Fibroblast of mammary gland (primary cell): ENCODE measurements around the gene PTPDC1.
"Not testable (repeated sequence)": the region's sequence is repeated elsewhere in the genome, so short reads cannot be mapped to it uniquely, and the experiment has no call there.

Experiments used
- DNase-seq: peaks from one replicate; pipeline ENCODE4 v3.0.0-alpha.2; 2010; ENCODE audit warnings: low read depth
- H3K4me3 ChIP-seq: 2 replicates; pipeline ENCODE4 v1.5.1; 2011; ENCODE audit warnings: low read depth, mild to moderate bottlenecking, low read length, moderate library complexity; ENCODE audit not compliant: control insufficient read depth
- TF ChIP-seq, protein P1 (sequence below): conservative IDR thresholded peaks from 2 replicates; pipeline ENCODE4 v1.5.1; 2011; ENCODE audit warnings: low read depth, low read length, inconsistent platforms; ENCODE audit not compliant: control insufficient read depth, insufficient read depth

The PTPDC1 gene

DNA sequence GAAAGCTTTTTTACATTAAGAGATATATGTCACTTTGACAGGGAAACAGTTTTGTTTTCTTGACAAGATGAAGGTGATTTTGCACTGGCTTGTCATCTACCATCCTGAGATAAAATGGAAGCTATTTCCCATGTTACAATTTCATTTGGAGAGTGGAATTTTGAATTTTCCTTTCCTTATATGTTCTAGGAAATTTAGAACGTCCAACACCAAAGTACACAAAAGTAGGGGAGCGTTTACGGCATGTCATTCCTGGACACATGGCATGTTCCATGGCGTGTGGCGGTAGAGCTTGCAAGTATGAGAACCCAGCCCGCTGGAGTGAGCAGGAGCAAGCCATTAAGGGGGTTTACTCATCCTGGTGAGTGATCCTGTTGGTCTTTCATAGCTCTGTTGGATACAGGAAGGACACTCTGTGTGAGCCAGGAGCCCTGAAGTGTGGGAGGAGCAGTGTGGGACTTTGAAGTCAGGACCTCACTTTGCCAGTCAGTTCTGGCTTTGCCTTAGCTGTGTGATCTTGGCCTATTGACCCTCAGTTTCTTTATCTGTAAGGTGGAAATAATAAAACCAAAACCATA, 887 bp downstream of the PTPDC1 start:
- TF ChIP-seq, protein P1, sequence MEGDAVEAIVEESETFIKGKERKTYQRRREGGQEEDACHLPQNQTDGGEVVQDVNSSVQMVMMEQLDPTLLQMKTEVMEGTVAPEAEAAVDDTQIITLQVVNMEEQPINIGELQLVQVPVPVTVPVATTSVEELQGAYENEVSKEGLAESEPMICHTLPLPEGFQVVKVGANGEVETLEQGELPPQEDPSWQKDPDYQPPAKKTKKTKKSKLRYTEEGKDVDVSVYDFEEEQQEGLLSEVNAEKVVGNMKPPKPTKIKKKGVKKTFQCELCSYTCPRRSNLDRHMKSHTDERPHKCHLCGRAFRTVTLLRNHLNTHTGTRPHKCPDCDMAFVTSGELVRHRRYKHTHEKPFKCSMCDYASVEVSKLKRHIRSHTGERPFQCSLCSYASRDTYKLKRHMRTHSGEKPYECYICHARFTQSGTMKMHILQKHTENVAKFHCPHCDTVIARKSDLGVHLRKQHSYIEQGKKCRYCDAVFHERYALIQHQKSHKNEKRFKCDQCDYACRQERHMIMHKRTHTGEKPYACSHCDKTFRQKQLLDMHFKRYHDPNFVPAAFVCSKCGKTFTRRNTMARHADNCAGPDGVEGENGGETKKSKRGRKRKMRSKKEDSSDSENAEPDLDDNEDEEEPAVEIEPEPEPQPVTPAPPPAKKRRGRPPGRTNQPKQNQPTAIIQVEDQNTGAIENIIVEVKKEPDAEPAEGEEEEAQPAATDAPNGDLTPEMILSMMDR, result no peak
- DNase-seq, result peak; percentile 82
- H3K4me3 ChIP-seq, result no peak overlapping the region

DNA sequence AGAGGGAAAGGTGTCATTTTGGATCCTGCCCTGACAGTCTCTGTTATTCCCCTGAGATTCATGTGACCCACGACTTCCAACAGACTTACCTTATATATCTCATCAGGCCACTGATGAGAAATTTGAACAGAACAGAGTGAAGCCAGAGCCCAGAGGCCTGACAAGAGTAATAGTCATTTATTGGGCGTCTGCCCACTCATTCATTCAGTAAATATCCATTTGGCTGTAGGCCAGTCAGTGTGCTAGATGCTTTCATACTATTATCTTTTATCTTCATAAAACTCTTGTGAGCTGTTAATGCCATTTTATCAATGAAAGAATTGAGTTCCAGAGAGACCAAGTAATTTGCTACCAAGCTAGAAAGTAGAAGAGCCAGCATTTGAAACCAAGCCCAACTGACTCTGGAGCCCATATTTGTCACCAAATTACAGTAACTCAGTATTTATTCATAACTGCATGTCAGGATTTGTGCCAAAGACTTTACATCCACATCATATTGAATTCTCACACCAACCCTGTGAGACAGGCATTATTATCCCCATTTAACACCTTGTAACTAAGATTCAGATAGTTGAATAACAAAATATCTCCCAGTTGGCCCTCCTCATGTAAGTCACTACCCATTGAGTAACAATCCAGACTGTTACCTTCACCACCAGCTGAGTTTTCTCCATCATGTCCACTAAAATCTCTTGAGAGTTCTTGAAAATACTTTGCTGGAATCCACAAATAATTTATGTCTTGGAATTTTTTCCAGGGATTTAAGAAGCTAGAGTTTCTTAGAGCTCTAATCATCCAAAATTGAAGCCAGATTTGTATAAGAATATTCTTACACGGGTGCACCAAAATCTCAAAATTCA, 2.5 kb downstream of the PTPDC1 start:
- TF ChIP-seq, protein P1, result no peak
- peak; percentile 88 for DNase-seq
- no peak overlapping the region for H3K4me3 ChIP-seq

DNA sequence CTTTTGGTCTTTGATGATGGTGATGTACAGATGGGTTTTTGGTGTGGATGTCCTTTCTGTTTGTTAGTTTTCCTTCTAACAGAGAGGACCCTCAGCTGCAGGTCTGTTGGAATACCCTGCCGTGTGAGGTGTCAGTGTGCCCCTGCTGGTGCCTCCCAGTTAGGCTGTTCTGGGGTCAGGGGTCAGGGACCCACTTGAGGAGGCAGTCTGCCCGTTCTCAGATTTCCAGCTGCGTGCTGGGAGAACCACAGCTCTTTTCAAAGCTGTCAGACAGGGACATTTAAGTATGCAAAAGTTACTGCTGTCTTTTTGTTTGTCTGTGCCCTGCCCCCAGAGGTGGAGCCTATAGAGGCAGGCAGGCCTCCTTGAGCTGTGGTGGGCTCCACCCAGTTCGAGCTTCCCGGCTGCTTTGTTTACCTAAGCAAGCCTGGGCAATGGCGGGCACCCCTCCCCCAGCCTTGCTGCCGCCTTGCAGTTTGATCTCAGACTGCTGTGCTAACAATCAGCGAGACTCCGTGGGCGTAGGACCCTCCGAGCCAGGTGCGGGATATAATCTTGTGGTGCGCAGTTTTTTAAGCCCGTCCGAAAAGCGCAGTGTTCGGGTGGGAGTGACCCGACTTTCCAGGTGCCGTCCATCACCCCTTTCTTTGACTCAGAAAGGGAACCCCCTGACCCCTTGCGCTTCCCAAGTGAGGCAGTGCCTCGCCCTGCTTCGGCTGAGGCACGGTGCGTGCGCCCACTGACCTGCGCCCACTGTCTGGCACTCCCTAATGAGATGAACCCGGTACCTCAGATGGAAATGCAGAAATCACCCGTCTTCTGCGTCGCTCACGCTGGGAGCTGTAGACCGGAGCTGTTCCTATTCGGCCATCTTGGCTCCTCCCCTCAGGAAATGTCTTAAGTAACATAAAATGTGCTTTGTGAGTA, 10.2 kb downstream of the PTPDC1 start:
- H3K4me3 ChIP-seq, DNase-seq: not testable (repeated sequence)

DNA sequence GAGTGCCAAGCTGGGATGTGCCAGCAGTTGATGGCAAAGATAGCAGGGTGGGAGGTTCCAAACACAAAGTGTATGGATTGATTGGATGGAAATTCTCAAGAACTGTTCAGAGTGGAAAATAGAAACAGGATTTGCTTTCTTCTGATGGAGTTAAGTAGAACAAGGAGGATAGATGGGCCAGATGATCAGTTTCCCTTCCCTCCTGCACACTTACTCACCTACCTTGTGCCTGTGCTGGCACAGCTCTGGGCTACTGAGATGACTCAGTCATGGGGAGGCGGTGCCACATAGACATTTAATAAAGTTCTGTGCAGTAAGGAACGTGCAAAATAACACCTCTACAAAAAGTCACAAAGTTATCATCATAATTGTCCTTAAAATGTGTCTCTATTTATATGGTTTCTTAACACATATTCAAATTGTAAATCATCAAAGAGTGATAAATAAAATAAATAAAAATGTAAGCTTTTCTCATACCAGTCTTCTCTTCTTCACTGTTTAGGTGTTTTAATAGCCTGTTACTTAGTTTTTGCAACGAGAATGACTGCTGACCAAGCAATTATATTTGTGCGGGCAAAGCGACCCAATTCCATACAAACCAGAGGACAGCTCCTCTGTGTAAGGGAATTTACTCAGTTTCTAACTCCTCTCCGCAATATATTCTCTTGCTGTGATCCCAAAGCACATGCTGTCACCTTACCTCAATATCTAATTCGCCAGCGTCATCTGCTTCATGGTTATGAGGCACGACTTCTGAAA, 12.7 kb downstream of the PTPDC1 start:
- TF ChIP-seq, protein P1, result no peak
- H3K4me3 ChIP-seq, result no peak overlapping the region
- peak; percentile 71 for DNase-seq

DNA sequence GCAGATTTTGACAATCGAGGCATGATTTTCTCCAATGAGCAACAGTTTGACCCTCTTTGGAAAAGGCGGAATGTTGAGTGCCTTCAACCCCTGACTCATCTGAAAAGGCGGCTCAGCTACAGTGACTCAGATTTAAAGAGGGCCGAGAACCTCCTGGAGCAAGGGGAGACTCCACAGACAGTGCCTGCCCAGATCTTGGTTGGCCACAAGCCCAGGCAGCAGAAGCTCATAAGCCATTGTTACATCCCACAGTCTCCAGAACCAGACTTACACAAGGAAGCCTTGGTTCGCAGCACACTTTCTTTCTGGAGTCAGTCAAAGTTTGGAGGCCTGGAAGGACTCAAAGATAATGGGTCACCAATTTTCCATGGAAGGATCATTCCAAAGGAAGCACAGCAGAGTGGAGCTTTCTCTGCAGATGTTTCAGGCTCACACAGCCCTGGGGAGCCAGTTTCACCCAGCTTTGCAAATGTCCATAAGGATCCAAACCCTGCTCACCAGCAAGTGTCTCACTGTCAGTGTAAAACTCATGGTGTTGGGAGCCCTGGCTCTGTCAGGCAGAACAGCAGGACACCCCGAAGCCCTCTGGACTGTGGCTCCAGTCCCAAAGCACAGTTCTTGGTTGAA, 13.6 kb downstream of the PTPDC1 start:
- H3K4me3 ChIP-seq, result no peak overlapping the region
- peak; percentile 96 for DNase-seq
- TF ChIP-seq, protein P1, result no peak

DNA sequence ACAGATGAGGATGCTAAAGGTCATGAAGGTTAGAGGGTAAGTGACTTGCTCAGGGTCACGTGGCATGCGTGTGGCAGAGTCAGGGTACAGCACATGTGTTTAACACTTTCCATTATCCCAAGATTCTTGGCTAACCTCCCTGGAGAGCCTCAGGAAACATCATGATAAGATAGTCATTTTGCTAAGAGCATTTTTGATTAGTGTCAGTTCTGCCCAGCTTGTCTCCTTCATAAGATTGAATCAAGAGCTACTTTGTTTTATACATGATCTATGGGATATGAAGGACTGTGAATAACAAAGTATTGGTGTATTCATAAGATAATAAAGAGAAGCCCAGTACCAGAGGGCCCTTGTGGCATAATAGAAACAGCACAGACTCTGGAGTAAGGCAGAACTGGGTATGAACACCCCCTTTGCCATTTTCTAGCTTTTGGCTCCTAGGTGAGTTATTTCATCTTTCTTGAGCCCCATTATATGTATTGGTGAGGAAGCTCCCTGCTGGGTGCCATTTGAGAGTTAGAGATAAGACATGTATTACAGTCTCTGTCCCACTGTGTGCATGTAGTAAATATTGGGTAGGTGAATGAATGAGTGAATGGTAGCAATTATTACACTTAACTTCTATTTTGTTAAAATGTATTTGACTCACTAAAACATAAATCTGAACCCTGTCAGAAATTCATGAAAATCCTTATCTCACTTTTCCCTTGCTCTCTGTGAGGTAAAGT, 16.1 kb downstream of the PTPDC1 start:
- H3K4me3 ChIP-seq, result no peak overlapping the region
- TF ChIP-seq, protein P1, result no peak
- no peak for DNase-seq
